ENCODE measurements around the gene SFTA2.
"Not testable (repeated sequence)": the region's sequence is repeated elsewhere in the genome, so short reads cannot be mapped to it uniquely, and the experiment has no call there.

The SFTA2 gene

GRCh38 chr6:30931969-30932645 lies at the start of gene SFTA2:
Gene SFTA2, minus strand, starts transcription at chr6:30932170. Its CDS starts 74 bp downstream, at chr6:30932096.
- DNase-seq = no peak

DNA sequence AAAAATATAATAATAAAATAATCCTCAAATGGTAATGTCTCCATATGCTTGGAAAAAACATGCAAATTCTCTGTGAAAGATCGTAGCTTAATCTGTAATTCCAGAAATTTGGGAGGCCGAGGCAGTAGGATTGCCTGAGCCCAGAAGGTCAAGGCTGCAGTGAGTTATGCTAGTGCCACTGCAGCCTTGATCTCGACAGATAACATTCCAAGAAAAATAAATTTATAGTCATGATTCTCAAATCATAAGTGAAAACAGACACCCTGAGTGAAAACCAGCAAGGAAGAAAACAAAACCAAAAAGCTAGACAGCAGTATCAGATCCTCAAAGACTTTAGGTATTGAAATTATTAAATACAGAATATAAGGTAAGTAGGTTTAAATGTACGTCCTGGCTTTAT lies 47.7 kb upstream of the SFTA2 start:
- no peak for DNase-seq

DNA sequence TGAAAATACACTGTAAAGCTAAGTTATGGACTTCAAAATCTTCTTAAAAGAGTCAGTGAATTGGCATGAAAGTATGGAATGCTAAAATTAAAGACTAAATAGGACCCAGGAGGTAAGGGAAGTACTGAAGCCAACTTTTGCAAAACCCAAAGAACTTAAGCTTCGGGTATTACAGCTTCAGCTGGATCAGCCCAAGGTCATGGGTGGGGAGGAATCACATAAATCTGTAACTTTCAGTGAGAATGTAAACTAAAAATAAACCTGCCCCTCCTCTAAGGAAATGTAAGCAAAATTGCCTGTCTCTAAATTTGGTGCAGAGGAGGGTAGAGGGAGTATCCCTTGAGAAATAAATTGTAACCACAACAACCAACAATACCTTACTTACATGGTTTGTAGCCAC lies 47.2 kb upstream of the SFTA2 start:
- DNase-seq = no peak

DNA sequence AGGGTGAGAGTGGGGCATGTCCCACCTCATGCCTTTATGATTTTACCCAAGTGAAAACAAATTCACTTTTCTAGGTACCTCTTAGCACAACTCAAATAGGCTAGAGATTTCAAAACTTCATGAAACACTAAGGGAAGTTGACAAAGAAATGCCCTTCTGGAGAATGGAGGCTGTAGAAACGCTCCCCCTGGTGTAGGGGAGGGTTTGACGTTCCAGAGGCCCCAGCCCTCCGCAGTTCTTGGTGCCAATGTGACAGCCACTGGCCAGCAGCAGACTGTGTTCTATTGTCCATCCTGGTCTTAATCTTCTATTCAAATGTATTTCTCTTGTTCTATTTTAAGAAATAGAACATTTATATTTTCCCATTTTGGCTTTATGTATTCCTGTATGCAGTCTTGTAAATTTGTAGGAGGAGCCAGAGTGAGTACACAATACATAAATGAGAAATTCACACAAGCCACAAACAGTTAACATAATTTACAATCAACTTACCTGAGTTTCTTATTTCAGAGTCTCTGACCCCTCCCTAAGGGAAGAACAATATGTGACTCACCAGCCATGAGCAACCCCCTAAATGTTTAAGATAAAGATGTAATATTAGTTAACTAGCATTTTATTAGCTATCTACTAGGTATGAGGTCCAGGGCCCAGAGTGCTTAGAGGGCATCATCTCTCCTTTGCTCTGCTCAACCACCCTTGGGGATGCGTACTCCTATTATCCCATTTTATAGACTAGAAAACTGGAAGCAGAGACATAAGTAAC lies 42.7 kb upstream of the SFTA2 start:
- no peak for DNase-seq

DNA sequence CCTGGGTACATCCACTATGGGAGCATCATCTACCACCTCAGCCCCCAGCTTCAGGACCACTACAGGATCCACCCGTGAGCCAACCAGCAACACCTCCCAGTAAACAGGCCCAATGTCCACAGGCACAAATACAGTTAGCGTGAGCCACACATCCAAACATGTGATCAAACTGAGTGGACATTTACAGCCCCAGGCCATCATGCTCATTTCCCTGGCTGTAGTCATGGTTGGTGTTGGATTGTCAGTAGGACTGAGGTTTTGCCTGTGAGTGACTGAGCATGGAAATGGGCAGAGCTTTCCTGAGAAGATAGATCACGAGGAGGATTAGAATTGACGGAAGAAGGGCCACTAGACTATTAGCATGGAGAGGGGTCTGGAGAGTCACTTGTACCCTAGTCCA lies 40.8 kb upstream of the SFTA2 start:
- DNase-seq = no peak

DNA sequence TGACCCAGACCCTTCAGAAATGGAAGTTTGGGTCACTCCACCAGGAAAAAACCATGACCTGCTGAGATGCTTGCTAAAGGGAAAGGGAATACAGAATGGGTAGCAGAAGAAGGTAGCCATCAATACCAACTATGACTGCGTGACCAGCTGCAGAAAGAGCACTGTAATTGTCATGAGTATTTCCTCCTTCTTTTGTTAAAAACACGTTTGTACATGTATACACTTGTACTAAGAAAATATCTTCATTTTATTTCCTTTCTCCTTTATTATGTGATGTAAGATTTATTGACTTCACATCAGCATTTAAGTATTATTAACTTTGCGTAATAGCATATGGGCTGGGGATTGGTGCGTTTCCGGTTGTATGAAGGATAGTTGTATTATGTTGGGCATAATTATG lies 39.0 kb upstream of the SFTA2 start:
- DNase-seq = no peak

- not testable (repeated sequence) for DNase-seq
Measured at GRCh38 chr6:30969171-30969570, 37.2 kb upstream of the SFTA2 start.

DNA sequence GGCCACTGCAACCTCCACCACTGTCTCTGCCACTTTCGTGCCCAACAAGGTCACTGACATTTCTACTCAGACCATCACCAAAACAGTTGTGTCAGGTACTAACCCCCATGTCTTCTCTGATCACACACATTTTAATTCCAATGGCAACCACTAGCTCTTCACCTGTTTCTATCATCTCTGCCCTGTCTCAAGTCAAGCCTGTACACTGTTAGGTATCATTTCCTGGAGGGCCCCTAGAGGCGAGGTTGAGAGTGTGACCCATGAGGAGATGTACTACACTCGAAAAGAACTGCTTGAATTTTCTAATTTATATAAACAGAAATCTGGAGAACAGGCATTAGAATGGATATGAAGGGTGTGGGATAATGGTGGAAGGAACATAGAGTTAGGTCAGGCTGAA lies 34.2 kb upstream of the SFTA2 start:
- DNase-seq = no peak

GRCh38 chr6:30965140-30965601 lies 33.2 kb upstream of the SFTA2 start:
- no peak for DNase-seq

GRCh38 chr6:30964075-30964474 lies 32.1 kb upstream of the SFTA2 start:
- DNase-seq = no peak

DNA sequence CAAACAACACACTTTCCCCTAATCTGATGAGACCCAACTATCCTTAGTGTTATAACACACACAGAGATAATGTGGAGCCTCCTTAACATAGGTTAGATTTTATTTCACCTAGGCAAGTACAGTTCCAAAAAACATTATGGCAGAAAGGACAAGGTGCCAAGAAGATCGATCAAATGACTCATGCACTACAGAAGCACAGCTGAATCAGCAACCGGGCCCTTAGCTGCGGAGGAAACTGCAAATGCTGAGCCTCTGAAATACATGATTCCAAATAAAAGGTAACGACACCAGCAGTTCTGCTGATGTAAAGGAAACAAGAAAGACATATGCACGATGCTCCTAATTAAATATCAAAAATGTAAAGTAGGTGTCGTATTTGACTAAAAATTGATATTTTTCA lies 31.7 kb upstream of the SFTA2 start:
- no peak for DNase-seq

- DNase-seq = no peak
Measured at GRCh38 chr6:30962716-30963115, 30.7 kb upstream of the SFTA2 start.

DNA sequence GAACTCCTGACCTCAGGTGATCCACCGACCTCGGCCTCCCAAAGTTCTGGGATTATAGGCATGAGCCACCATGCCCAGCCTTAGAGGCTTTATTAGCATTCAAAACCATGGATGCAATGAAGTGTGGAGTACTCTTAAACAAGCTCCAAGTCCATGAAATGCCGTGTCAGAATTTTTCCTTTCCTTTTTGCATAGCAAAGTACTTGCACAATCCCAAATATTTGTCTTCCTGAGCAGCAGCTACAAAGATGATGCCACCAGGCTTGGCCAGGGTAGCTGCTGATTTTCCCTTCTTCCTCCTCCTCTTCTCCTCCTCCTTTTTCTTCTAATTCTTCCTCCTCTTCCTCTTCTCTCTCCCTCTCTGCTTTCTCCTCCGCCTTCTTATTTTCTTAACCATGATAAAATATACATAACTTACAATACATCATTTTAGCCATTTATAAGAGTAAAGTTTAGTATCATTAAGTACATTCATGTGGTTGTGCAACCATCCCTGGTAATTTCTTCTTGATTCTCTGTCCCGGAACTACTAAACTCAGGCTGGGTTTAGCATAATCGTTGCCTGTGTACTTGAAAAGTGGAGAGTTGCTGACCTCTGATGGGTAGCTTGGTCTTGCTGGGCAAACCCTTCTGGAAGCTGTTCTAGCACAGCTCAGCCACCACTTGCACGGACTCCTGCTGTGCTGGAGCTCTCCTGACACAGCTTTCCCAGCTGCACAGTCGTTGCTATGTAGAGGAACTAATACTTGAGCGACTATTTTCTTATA lies 29.1 kb upstream of the SFTA2 start:
- no peak for DNase-seq

DNA sequence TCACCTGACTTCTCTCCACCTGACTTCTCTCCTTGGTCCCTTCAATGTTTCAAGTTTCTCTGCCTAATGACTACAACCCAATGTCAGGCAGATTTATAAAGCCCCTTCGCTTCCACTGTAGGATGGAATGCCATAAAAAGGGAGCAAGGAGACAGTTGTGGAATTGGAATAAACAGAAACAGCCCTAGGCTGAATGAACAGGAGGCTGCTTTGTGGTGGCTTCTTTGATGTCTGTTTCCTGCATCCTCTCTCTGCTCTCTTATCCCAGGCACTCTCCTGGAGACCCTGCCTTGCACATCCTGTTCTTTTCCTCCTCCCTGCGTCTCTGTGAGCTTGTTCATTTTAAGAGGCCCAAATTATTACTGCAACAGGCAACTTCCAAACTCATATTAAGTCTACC lies 25.7 kb upstream of the SFTA2 start:
- DNase-seq = no peak

GRCh38 chr6:30955367-30956042 lies 23.5 kb upstream of the SFTA2 start:
- DNase-seq = peak; percentile 65

DNA sequence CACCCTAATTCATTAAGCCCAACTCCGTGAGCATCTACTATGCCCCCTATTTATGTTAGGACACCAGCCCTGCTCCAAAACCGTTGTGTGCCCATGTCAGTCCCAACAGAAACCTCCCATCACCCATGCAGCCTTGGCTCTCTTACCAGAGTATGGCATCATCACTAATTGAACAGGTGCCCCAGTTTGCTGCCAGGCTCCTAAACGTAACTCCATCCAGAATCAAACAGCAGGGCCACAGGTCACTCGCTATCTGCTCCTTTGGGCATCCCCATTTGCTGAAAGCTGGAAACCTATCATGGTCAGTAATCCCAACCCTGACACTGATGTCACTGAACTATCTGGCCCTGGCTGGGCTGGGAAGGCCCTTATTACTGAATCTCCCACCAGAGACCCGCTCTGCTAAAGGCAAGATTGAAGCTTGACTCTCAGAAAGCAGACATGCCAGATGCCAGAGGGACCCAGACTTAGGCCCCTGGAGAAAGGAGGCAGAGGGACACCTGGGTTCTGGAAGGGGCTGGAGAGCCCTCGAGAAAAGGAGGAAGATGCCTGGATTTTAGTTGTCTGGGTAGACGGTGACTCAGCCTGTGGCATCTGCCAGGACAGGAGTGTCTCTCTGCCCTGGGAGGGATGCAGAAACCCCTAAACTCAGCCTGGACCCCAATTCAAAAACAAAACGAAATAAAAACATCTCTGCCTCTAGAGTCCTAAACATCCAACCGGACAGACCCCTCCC lies 22.8 kb upstream of the SFTA2 start:
- DNase-seq = no peak

GRCh38 chr6:30951907-30952469 lies 20.0 kb upstream of the SFTA2 start:
- no peak for DNase-seq

DNA sequence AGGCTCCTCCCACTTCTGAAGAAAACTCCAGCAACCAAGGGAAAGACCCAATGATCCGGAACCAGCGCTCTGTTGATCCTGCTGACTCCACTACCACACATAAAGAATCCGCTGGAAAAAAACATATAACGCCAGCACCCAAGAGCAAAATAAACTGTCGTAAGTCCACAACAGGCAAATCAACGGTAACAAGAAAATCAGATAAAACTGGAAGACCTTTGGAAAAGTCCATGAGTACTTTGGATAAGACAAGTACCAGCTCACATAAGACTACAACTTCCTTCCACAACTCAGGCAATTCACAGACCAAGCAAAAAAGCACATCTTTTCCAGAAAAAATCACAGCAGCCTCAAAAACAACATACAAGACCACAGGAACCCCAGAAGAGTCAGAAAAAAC lies 16.8 kb upstream of the SFTA2 start:
- no peak for DNase-seq

DNA sequence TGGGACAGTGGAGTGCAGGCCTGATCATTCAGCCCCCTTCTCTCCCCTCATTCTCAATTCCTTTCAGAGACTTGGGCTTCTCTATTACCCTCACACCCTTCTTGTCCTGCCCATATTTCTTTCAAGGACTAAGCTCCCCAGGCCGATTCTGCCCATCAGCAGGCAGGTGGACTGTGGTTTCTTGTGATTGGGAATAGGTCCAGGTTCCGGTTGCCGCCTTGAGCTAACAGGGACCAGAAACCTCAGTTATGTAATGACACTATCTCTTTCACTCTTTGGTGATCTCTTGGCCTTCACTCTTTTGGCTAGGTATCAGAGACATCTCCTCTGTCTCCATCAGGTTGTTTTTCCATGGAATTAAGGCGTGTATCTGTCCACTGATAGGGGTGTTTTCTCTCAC lies 15.3 kb upstream of the SFTA2 start:
- no peak for DNase-seq

DNA sequence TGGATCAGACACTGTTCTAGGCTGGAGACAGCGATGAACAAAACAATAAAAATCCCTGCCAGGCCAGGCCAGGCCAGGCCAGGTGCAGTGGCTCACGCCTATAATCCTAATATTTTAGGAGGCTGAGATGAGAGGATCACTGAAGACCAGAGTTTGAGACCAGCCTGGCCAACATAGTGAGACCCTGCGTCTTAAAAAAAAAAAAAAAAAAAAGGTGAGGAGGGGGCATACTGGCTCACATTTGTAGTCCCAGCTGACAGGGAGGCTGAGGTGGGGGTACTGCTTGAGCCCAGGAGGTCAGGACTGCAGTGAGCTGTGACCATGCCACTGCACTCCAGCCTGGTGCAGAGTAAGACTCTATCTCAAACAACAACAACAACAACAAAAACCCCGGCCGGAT lies 13.3 kb upstream of the SFTA2 start:
- no peak for DNase-seq

DNA sequence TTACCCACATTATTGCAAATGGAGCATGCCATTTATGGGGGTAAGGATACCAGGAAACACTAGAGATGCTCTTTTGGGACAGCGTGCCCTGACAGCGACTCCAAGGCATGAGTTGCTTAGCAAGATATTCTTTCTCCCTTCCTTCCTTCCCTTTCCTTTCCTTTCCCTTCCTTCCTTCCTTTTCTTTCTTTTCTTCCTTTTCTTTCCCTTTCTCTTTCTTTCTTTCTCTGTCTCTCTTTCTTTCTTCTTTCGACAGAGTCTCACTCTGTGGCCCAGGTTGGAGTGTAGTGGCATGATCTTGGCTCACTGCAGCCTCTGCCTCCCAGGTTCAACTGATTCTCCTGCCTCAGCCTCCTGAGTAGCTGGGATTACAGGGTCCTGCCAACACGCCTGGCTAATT lies 12.1 kb upstream of the SFTA2 start:
- DNase-seq = no peak

Data from activated CD4-positive, alpha-beta T cell treated with anti-CD3 and anti-CD28 coated beads for 1 hour (primary cell).